ENCODE data around the gene DNAAF3. TPM values are rescaled to one million over a fixed set of nuclear protein-coding genes. Genes with fewer than 3 reads are reported as not detected.
A peak's percentile ranks its signal among the peaks of the same experiment; 100 is the strongest.

DNAAF3 gene
- total and polyA plus RNA-seq, 8 donors = 1.2 to 3.3 (median 2.6) TPM

- H3K36me3 ChIP-seq = no peaks in the 10 kb centered on the region
- intact Hi-C loops (cut with DNase I) = loop anchor here in 1 of 3 donors (10.0 kb wide), 1 partner anchor 268 kb away; no protein-coding TSS in a partner anchor
- no peak for FAIRE-seq
- ATAC-seq = peak in 3 of 4 donors; percentile 16 to 29 (median 23)
- H3K27me3 ChIP-seq = peaks cover 0 to 18% (median 2%) of the 10 kb centered on the region in 4 donors
- H3K9me3 ChIP-seq = no peaks in the 10 kb centered on the region
- WGBS, 2 donors = 3 to 8% methylated on average over 6 to 27 of the region's 27 CpGs
- H3K4me3 ChIP-seq = no peak overlapping the region
- no peak for DNase-seq
- H3K27ac ChIP-seq = no peak overlapping the region
- no peak for TF ChIP-seq CTCF (IDR thresholded peaks at IDR 0.05)
- no peaks in the 10 kb centered on the region for H3K4me1 ChIP-seq
These were observed 19.6 kb downstream of the DNAAF3 start for GRCh38 chr19:55146705-55147273.

DNA sequence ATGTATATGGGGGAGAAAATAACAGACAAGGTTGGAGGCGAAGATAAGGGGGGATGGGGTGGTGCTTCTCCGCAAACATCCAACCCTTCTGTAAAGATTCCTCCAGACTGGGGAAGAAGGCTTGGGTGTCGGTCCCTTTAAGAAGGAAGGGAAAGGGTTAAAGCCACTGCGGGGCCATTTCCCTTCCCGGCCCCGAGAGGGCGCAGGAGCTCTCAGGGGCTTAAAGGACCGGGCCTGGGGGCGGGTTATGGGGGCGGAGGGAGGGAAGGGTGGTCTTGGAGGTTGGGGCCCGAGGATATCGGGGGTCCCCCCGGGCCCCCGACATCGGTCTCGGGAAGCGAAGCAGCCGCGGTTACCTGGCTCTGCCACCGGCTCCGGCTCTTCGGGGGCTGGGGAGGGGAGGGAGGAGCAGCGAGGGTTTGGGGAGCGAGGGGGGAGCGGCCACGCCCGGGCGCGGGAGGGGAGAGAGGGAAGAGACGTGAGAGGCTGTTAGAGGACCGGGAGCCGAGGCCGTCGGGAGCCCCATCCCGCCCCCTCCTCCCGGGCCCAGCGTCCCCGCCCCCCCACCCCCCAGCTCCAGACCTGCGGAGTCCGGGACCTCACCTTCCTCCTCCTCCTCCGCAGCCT, 20.2 kb downstream of the DNAAF3 start:
- FAIRE-seq = no peak
- Histone ChIP-seq H3K27me3 (peaks cover 0 to 22% (median 4%) of the 10 kb centered on the region in 4 donors), H3K4me1 (no peaks in the 10 kb centered on the region), H3K9me3 (no peaks in the 10 kb centered on the region), H3K4me3 (no peak overlapping the region), H3K36me3 (no peaks in the 10 kb centered on the region), H3K27ac (no peak overlapping the region)
- intact Hi-C loops (cut with DNase I) = loop anchor here in 1 of 3 donors (10.0 kb wide), 1 partner anchor 269 kb away; no protein-coding TSS in a partner anchor
- TF ChIP-seq CTCF (IDR thresholded peaks at IDR 0.05) = no peak
- ATAC-seq = peak in 1 of 4 donors; percentile 19
- DNase-seq = no peak
- 2 to 3% methylated on average over 18 to 35 of the region's 41 CpGs for WGBS, 2 donors

- H3K4me1 ChIP-seq = no peaks in the 10 kb centered on the region
- TF ChIP-seq CTCF (IDR thresholded peaks at IDR 0.05) = no peak
- no peaks in the 10 kb centered on the region for H3K36me3 ChIP-seq
- H3K27ac ChIP-seq = no peak overlapping the region
- H3K4me3 ChIP-seq = no peak overlapping the region
- H3K27me3 ChIP-seq = peaks cover 0 to 27% (median 4%) of the 10 kb centered on the region in 4 donors
- DNase-seq (no peak), FAIRE-seq (no peak), ATAC-seq (no peak)
- intact Hi-C loops (cut with DNase I) = loop anchor here in 1 of 3 donors (10.0 kb wide), 1 partner anchor 270 kb away; no protein-coding TSS in a partner anchor
- H3K9me3 ChIP-seq = no peaks in the 10 kb centered on the region
- WGBS, 2 donors = 16 to 21% methylated on average over 2 to 3 of the region's 3 CpGs
These were observed 21.2 kb downstream of the DNAAF3 start for GRCh38 chr19:55145232-55145631.

DNA sequence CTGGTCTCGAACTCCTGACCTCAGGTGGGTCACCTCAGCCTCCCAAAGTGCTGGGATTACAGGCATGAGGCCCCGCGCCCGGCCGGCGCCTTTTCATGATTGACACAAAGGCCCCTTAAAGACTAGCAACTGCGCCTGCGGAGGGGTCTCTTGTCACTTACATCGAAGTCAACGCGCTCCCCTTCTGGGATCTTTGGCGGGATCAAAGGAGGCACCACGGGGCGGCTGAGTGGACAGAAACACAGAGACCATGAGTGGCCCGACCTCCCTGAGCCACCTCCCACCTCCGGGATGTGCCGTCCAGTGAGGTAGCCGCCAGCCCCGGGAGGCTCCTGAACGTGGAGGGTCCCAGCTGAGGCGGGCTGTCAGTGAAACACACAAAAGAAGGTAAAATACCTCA, 24.7 kb downstream of the DNAAF3 start:
- FAIRE-seq = no peak
- peak in 1 of 4 donors; percentile 23 for ATAC-seq
- 14 to 28% methylated on average over 21 of the region's 21 CpGs for WGBS, 2 donors
- H3K4me1 ChIP-seq = no peaks in the 10 kb centered on the region
- no peak overlapping the region for H3K27ac ChIP-seq
- no peak for DNase-seq
- no peaks in the 10 kb centered on the region for H3K36me3 ChIP-seq
- H3K9me3 ChIP-seq = no peaks in the 10 kb centered on the region
- TF ChIP-seq CTCF (IDR thresholded peaks at IDR 0.05) = no peak
- H3K27me3 ChIP-seq = peaks cover 0 to 27% (median 4%) of the 10 kb centered on the region in 4 donors
- intact Hi-C loops (cut with DNase I) = loop anchor here in 2 of 3 donors (5.0 to 10.0 kb wide), 3 partner anchors 273 to 361 kb away; no protein-coding TSS in a partner anchor
- H3K4me3 ChIP-seq = no peak overlapping the region

GRCh38 chr19:55137915-55138314, 28.5 kb downstream of the DNAAF3 start:
- TF ChIP-seq CTCF (IDR thresholded peaks at IDR 0.05) = no peak
- 44 to 60% methylated on average over 9 of the region's 9 CpGs for WGBS, 2 donors
- intact Hi-C loops (cut with DNase I) = loop anchor here in 1 of 3 donors (5.0 kb wide), 1 partner anchor 364 kb away; no protein-coding TSS in a partner anchor
- Histone ChIP-seq H3K4me1 (no peaks in the 10 kb centered on the region), H3K36me3 (no peaks in the 10 kb centered on the region), H3K4me3 (no peak overlapping the region), H3K27me3 (peaks cover 0 to 20% (median 2%) of the 10 kb centered on the region in 4 donors), H3K9me3 (no peaks in the 10 kb centered on the region), H3K27ac (no peak overlapping the region)
- DNase-seq (no peak), FAIRE-seq (no peak), ATAC-seq (no peak)

Data from pancreas (tissue), 10 donors.